Measurements from ENCODE around the gene GALNT10. TPM values are rescaled to one million over a fixed set of nuclear protein-coding genes. Genes with fewer than 3 reads are reported as not detected.
"Not testable (repeated sequence)": the region's sequence is repeated elsewhere in the genome, so short reads cannot be mapped to it uniquely, and the experiment has no call there.

Gene GALNT10
- total and polyA plus RNA-seq, 9 of the 15 experiments (the other 6 are each of a cell fraction or from before 2014, with no cell fraction given): 4.6 to 37.1 (median 13.3) TPM

DNA sequence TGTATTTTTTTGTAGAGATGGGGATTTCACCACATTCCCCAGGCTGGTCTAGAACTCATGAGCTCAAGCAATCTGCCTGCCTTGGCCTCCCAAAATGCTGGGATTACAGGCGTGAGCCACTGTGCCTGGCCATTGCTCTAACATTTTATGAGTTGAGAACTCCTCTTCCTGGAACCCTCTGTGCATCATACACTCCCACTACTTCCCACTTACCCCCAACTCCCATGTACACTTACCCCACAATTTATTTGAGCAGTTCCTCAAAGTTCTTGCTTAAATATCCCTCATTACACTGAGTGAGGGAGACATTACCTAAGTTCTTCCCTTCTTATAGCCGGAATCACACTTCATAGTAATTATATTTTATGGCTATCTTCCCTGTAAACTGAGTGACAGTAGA is 42.9 kb upstream of the GALNT10 start:
- in situ Hi-C loops (cut with MboI): no loop called here
- no TSS peak for BruUV-seq (replicated peaks)
- Histone ChIP-seq H3K36me3 (ENCODE audit: control insufficient read depth, insufficient read depth, low read length) (no peaks in the 10 kb centered on the region), H3K27me3 (ENCODE audit: control insufficient read depth in 2 of 2, insufficient read depth in 2 of 2, low read length in 2 of 2) (peaks cover 26 to 32% of the 10 kb centered on the region in 2 experiments), H3K9me1 (ENCODE audit: control insufficient read depth, insufficient read depth, low read length) (no peaks in the 10 kb centered on the region), H2AFZ (ENCODE audit: low read depth, low read length) (no peak overlapping the region), H3K9me3 (replicated peaks; ENCODE audit: control insufficient read depth, insufficient read depth, low read depth, low read length) (no peaks in the 10 kb centered on the region), H3K27ac (ENCODE audit: extremely low read depth, low read depth, low read length) (no peak overlapping the region), H3K4me1 (replicated peaks in 1 of 2; ENCODE audit: control insufficient read depth in 2 of 2, insufficient read depth in 2 of 2, low read length in 2 of 2) (no peaks in the 10 kb centered on the region), H3K79me2 (ENCODE audit: control insufficient read depth, insufficient read depth, low read length) (no peaks in the 10 kb centered on the region), H3K4me2 (ENCODE audit: insufficient read depth, low read length) (no peak overlapping the region), H4K20me1 (replicated peaks; ENCODE audit: control insufficient read depth, insufficient read depth, low read length) (no peaks in the 10 kb centered on the region; the same call in 1 of the 2 replicates), H3K9ac (ENCODE audit: insufficient read depth in 1 of 2, low read depth in 2 of 2, low read length in 2 of 2) (no peak overlapping the region), H3K4me3 (no peak overlapping the region)
- ChIA-PET CTCF (ENCODE audit: low intra/inter-chr PET ratio) (no interaction called here), POLR2A (interaction anchor here (1.0 kb wide), 1 partner anchor 45 kb away, joined by 3 read pairs; no protein-coding TSS in a partner anchor)
- 4% methylated on average over 2 of the region's 2 CpGs for WGBS (ENCODE audit: insufficient coverage, low coverage, missing lambda C conversion rate)
- FAIRE-seq (no peak), ATAC-seq (no peak), DNase-seq (ENCODE audit: extremely low read depth in 1 of 4, low spot score in 3 of 4) (no peak)
- TF ChIP-seq GABPA (tag; conservative IDR thresholded peaks at IDR 0.05; ENCODE audit: low read depth) (no peak), ZHX1 (conservative IDR thresholded peaks at IDR 0.05; ENCODE audit: low read length) (no peak), HNRNPLL (IDR thresholded peaks at IDR 0.05; ENCODE audit: low read depth, low read length, poor library complexity, severe bottlenecking) (no peak), CREB3 (tag; conservative IDR thresholded peaks at IDR 0.05; ENCODE audit: low read depth) (no peak)
- intact Hi-C loops (cut with micrococcal nuclease): no loop called here

DNA sequence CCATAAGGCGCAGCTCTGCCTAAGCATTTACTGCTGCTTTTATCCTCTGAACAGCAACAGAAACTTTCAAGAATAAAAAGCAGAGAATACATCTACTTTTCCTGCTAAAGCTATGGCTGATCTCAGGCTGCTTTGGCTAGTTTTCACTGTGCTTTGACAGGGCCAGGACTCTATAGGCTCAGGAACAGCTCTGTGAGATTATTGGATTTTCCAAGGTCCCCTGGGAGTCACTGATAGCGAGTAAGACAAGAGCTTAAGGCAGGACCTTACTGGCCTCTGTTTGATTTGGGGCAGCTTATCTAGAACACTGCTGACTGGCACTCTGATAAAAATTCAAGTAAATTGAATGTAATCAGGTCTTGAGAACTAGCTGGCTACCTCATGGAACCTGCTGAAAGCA is 40.1 kb upstream of the GALNT10 start:
- H3K27me3 ChIP-seq (ENCODE audit: control insufficient read depth in 2 of 2, insufficient read depth in 2 of 2, low read length in 2 of 2): peaks cover 7 to 11% of the 10 kb centered on the region in 2 experiments
- H3K9ac ChIP-seq (ENCODE audit: insufficient read depth in 1 of 2, low read depth in 2 of 2, low read length in 2 of 2); DNase-seq (ENCODE audit: extremely low read depth in 1 of 4, low spot score in 3 of 4); CTCF ChIA-PET (ENCODE audit: low intra/inter-chr PET ratio); H3K27ac ChIP-seq (ENCODE audit: extremely low read depth, low read depth, low read length); BruUV-seq (replicated peaks); H3K4me3 ChIP-seq; H3K4me2 ChIP-seq (ENCODE audit: insufficient read depth, low read length); H4K20me1 ChIP-seq (replicated peaks; ENCODE audit: control insufficient read depth, insufficient read depth, low read length); H3K79me2 ChIP-seq (ENCODE audit: control insufficient read depth, insufficient read depth, low read length); H3K9me3 ChIP-seq (replicated peaks; ENCODE audit: control insufficient read depth, insufficient read depth, low read depth, low read length); in situ Hi-C loops (cut with MboI); H3K36me3 ChIP-seq (ENCODE audit: control insufficient read depth, insufficient read depth, low read length); intact Hi-C loops (cut with micrococcal nuclease); H3K4me1 ChIP-seq (replicated peaks in 1 of 2; ENCODE audit: control insufficient read depth in 2 of 2, insufficient read depth in 2 of 2, low read length in 2 of 2); H3K9me1 ChIP-seq (ENCODE audit: control insufficient read depth, insufficient read depth, low read length); H2AFZ ChIP-seq (ENCODE audit: low read depth, low read length); ATAC-seq; FAIRE-seq: not testable (repeated sequence)
- 6% methylated on average over 2 of the region's 2 CpGs for WGBS (ENCODE audit: insufficient coverage, low coverage, missing lambda C conversion rate)
- POLR2A ChIA-PET: interaction anchor here (0.6 to 1.3 kb wide), 4 partner anchors 10 to 40 kb away, joined by 3 to 4 read pairs (median 3); no protein-coding TSS in a partner anchor

Data from K562 (cell line).